Activated T-cell treated with anti-CD3 and anti-CD28 coated beads, Interleukin-2, amount 50 U/mL, for 4 hours (primary cell): ENCODE data around the gene SPACDR. TPM values are rescaled to one million over a fixed set of nuclear protein-coding genes. Genes with fewer than 3 reads are reported as not detected.

Source experiments
- ATAC-seq, 2 donors: fragments of 200-7000 bp; cut with Tn5 transposase; one replicate each; pipeline ENCODE4 v1.10.0; 2021
- DNase-seq: peaks from one replicate; pipeline ENCODE4 v3.0.0-alpha.2; 2020
- H3K27me3 Mint-ChIP-seq: one replicate; pipeline ENCODE4 v1.8.0; 2021; ENCODE audit warnings: low read depth, mixed read lengths
- H3K36me3 Mint-ChIP-seq: one replicate; pipeline ENCODE4 v1.8.0; 2022; ENCODE audit warnings: mixed read lengths; ENCODE audit not compliant: insufficient read depth
- H3K4me1 Mint-ChIP-seq: one replicate; pipeline ENCODE4 v1.8.0; 2021; ENCODE audit warnings: low read depth, mixed read lengths
- H3K4me3 Mint-ChIP-seq: one replicate; pipeline ENCODE4 v1.8.0; 2021; ENCODE audit warnings: mild to moderate bottlenecking, moderate library complexity, mixed read lengths
- H3K9me3 Mint-ChIP-seq: one replicate; pipeline ENCODE4 v1.8.0; 2021; ENCODE audit warnings: mixed read lengths
- total RNA-seq, 3 donors: library from RNA; stranded (reverse); gene quantifications; one replicate each; pipeline ENCODE4 v1.2.1, GENCODE V29; 2021

Gene SPACDR
- total RNA-seq, 3 donors from 2014 or later = 0.26 to 0.46 (median 0.41) TPM

- Mint-ChIP-seq H3K36me3 (peaks cover 20% of the 10 kb centered on the region), H3K27me3 (no peaks in the 10 kb centered on the region), H3K4me1 (peaks cover 37% of the 10 kb centered on the region), H3K4me3 (peak overlapping the region; percentile 86), H3K9me3 (no peaks in the 10 kb centered on the region)
- DNase-seq (peak; percentile 100), ATAC-seq (peak; percentile 60 to 64)
These were observed 35.0 kb downstream of the SPACDR start for GRCh38 chr7:100428967-100429636.

- peak within 1 kb of the TSS; percentile 86 for H3K4me3 Mint-ChIP-seq
- ATAC-seq = peak; percentile 53 to 54
- no peaks in the 10 kb centered on the region for H3K9me3 Mint-ChIP-seq
- H3K36me3 Mint-ChIP-seq = peaks cover 15% of the 10 kb centered on the region
- H3K27me3 Mint-ChIP-seq = no peaks in the 10 kb centered on the region
- H3K4me1 Mint-ChIP-seq = peaks cover 29% of the 10 kb centered on the region
- peak; percentile 98 for DNase-seq
These were observed 35.7 kb downstream of the SPACDR start, which contains the start of gene ZCWPW1 for GRCh38 chr7:100428199-100428966. TSS of gene ZCWPW1 (minus strand) at chr7:100428703. CDS start at chr7:100420649, 8,054 bp downstream.

- no peaks in the 10 kb centered on the region for H3K9me3 Mint-ChIP-seq
- H3K27me3 Mint-ChIP-seq = no peaks in the 10 kb centered on the region
- peaks cover 13% of the 10 kb centered on the region for H3K36me3 Mint-ChIP-seq
- peak overlapping the region; percentile 86 for H3K4me3 Mint-ChIP-seq
- peaks cover 25% of the 10 kb centered on the region for H3K4me1 Mint-ChIP-seq
- DNase-seq (no peak), ATAC-seq (no peak)
These were observed 36.3 kb downstream of the SPACDR start for GRCh38 chr7:100427762-100428198.

GRCh38 chr7:100426516-100426915, 37.5 kb downstream of the SPACDR start:
- no peaks in the 10 kb centered on the region for H3K27me3 Mint-ChIP-seq
- H3K4me3 Mint-ChIP-seq = no peak overlapping the region
- no peaks in the 10 kb centered on the region for H3K9me3 Mint-ChIP-seq
- H3K36me3 Mint-ChIP-seq = peaks cover 4% of the 10 kb centered on the region
- DNase-seq (no peak), ATAC-seq (no peak)
- peaks cover 12% of the 10 kb centered on the region for H3K4me1 Mint-ChIP-seq

GRCh38 chr7:100425347-100425746, 38.7 kb downstream of the SPACDR start:
- Mint-ChIP-seq H3K36me3 (peaks cover 3% of the 10 kb centered on the region), H3K4me3 (no peak overlapping the region), H3K27me3 (no peaks in the 10 kb centered on the region), H3K9me3 (no peaks in the 10 kb centered on the region), H3K4me1 (peaks cover 4% of the 10 kb centered on the region)
- no peak for ATAC-seq
- DNase-seq = no peak

GRCh38 chr7:100423315-100423714, 40.7 kb downstream of the SPACDR start:
- ATAC-seq = no peak
- Mint-ChIP-seq H3K4me1 (peaks cover 4% of the 10 kb centered on the region), H3K9me3 (no peaks in the 10 kb centered on the region), H3K4me3 (no peak overlapping the region), H3K36me3 (no peaks in the 10 kb centered on the region), H3K27me3 (no peaks in the 10 kb centered on the region)
- DNase-seq = no peak

- Mint-ChIP-seq H3K4me1 (no peaks in the 10 kb centered on the region), H3K9me3 (no peaks in the 10 kb centered on the region), H3K4me3 (no peak overlapping the region), H3K27me3 (no peaks in the 10 kb centered on the region), H3K36me3 (peaks cover 7% of the 10 kb centered on the region)
- no peak for ATAC-seq
- no peak for DNase-seq
These were observed 44.3 kb downstream of the SPACDR start for GRCh38 chr7:100419660-100420226.

- Mint-ChIP-seq H3K9me3 (no peaks in the 10 kb centered on the region), H3K27me3 (no peaks in the 10 kb centered on the region), H3K4me1 (no peaks in the 10 kb centered on the region), H3K4me3 (no peak overlapping the region), H3K36me3 (peaks cover 7% of the 10 kb centered on the region)
- no peak for DNase-seq
- ATAC-seq = no peak
These were observed 45.0 kb downstream of the SPACDR start for GRCh38 chr7:100418930-100419659.

GRCh38 chr7:100415448-100415847, 48.6 kb downstream of the SPACDR start:
- Mint-ChIP-seq H3K27me3 (no peaks in the 10 kb centered on the region), H3K36me3 (peaks cover 7% of the 10 kb centered on the region), H3K9me3 (no peaks in the 10 kb centered on the region), H3K4me1 (peaks cover 6% of the 10 kb centered on the region), H3K4me3 (no peak overlapping the region)
- ATAC-seq = no peak
- DNase-seq = no peak

GRCh38 chr7:100413889-100414288, 50.2 kb downstream of the SPACDR start:
- H3K36me3 Mint-ChIP-seq = peaks cover 7% of the 10 kb centered on the region
- no peak overlapping the region for H3K4me3 Mint-ChIP-seq
- H3K27me3 Mint-ChIP-seq = no peaks in the 10 kb centered on the region
- H3K9me3 Mint-ChIP-seq = no peaks in the 10 kb centered on the region
- peaks cover 6% of the 10 kb centered on the region for H3K4me1 Mint-ChIP-seq
- DNase-seq (no peak), ATAC-seq (no peak)

- Mint-ChIP-seq H3K27me3 (no peaks in the 10 kb centered on the region), H3K9me3 (no peaks in the 10 kb centered on the region), H3K4me1 (peaks cover 6% of the 10 kb centered on the region), H3K36me3 (peaks cover 7% of the 10 kb centered on the region), H3K4me3 (no peak overlapping the region)
- DNase-seq (no peak), ATAC-seq (no peak)
These were observed 50.7 kb downstream of the SPACDR start for GRCh38 chr7:100413346-100413745.

GRCh38 chr7:100411101-100411500, 53.0 kb downstream of the SPACDR start:
- H3K4me3 Mint-ChIP-seq = no peak overlapping the region
- H3K27me3 Mint-ChIP-seq = no peaks in the 10 kb centered on the region
- no peak for ATAC-seq
- no peaks in the 10 kb centered on the region for H3K9me3 Mint-ChIP-seq
- no peak for DNase-seq
- H3K36me3 Mint-ChIP-seq = peaks cover 7% of the 10 kb centered on the region
- peaks cover 9% of the 10 kb centered on the region for H3K4me1 Mint-ChIP-seq

- no peak overlapping the region for H3K4me3 Mint-ChIP-seq
- peak; percentile 90 for ATAC-seq
- peaks cover 5% of the 10 kb centered on the region for H3K36me3 Mint-ChIP-seq
- DNase-seq = peak; percentile 19
- H3K9me3 Mint-ChIP-seq = no peaks in the 10 kb centered on the region
- H3K27me3 Mint-ChIP-seq = no peaks in the 10 kb centered on the region
- peaks cover 4% of the 10 kb centered on the region for H3K4me1 Mint-ChIP-seq
These were observed 56.5 kb downstream of the SPACDR start for GRCh38 chr7:100407285-100408180.
